HFFc6 (cell line): ENCODE measurements around the gene SLC25A25. TPM values are rescaled to one million over a fixed set of nuclear protein-coding genes. Genes with fewer than 3 reads are reported as not detected.

Experiments
- DNase-seq: peaks from one replicate; pipeline ENCODE4 v3.0.0-alpha.2; 2018
- H3K27ac Mint-ChIP-seq: 2 replicates; pipeline ENCODE4 v1.8.0; 2020; ENCODE audit warnings: mild to moderate bottlenecking, mixed read lengths
- H3K27me3 Mint-ChIP-seq: 2 replicates; pipeline ENCODE4 v1.8.0; 2021; ENCODE audit warnings: mild to moderate bottlenecking, moderate library complexity, mixed read lengths; ENCODE audit not compliant: insufficient read depth
- H3K36me3 Mint-ChIP-seq: 2 replicates; pipeline ENCODE4 v1.8.0; 2021; ENCODE audit warnings: low read depth, mixed read lengths
- H3K4me1 Mint-ChIP-seq: 2 replicates; pipeline ENCODE4 v1.8.0; 2020; ENCODE audit warnings: low read depth, mixed read lengths
- H3K4me3 Mint-ChIP-seq: 2 replicates; pipeline ENCODE4 v1.8.0; 2020; ENCODE audit warnings: mild to moderate bottlenecking, moderate library complexity, mixed read lengths
- H3K9me3 Mint-ChIP-seq: 2 replicates; pipeline ENCODE4 v1.8.0; 2020; ENCODE audit warnings: mild to moderate bottlenecking, mixed read lengths
- CTCF ChIP-seq: fragments of 200-600 bp; sonication (generic); IDR thresholded peaks from 2 replicates; pipeline ENCODE4 v1.5.0; 2021; ENCODE audit warnings: antibody characterized with exemption, mild to moderate bottlenecking
- total RNA-seq, 6 experiments: library from RNA; stranded (reverse); fragmentation: NEBNext Ultra II Directional; extraction: Animal tissue kit (Norgen Biotek cat#: 25700); gene quantifications; 2 replicates in 1 of 6; 3 replicates in 5 of 6; pipeline ENCODE4 v1.2.3, GENCODE V29; 2021

The SLC25A25 gene
- total RNA-seq, 6 experiments from 2014 or later: 16.5 to 20.7 (median 18.4) TPM

DNA sequence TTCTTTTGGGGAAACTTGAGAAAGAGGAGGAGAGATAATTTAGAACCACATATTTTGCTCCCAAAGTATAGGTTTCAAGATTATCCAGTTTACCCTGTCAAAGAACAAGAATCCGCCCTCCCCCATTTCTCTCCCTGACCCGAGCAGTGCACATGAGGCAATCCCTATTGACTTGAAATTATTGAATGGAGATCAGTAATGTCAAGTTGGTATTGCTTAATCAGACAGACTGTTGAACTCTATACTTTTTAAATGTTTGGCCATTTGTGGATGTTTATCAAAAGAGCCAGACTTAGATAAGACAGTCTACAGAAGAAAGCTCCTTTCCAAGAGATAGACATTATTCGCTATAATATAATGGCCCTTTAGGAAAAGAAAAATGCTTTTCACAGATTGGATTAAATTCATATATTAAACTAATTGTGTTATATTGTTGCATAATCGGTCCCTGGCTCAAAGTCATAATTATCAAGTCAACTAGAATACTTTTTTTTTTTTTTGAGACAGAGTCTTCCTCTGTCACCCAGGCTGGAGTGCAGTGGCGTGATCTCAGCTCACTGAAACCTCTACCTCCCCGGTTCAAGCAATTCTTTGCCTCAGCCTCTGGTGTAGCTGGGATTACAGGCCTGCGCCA is 5.3 kb downstream of the SLC25A25 start:
- no peaks in the 10 kb centered on the region for H3K9me3 Mint-ChIP-seq
- no peak overlapping the region; the same call in 1 of the 2 replicates for H3K4me3 Mint-ChIP-seq
- H3K36me3 Mint-ChIP-seq: no peaks in the 10 kb centered on the region
- peaks cover 53% of the 10 kb centered on the region for H3K4me1 Mint-ChIP-seq
- peaks cover 3% of the 10 kb centered on the region; the same call in 1 of the 2 replicates for H3K27me3 Mint-ChIP-seq
- no peak for TF ChIP-seq CTCF
- DNase-seq: no peak
- H3K27ac Mint-ChIP-seq: peak overlapping the region; percentile 96

DNA sequence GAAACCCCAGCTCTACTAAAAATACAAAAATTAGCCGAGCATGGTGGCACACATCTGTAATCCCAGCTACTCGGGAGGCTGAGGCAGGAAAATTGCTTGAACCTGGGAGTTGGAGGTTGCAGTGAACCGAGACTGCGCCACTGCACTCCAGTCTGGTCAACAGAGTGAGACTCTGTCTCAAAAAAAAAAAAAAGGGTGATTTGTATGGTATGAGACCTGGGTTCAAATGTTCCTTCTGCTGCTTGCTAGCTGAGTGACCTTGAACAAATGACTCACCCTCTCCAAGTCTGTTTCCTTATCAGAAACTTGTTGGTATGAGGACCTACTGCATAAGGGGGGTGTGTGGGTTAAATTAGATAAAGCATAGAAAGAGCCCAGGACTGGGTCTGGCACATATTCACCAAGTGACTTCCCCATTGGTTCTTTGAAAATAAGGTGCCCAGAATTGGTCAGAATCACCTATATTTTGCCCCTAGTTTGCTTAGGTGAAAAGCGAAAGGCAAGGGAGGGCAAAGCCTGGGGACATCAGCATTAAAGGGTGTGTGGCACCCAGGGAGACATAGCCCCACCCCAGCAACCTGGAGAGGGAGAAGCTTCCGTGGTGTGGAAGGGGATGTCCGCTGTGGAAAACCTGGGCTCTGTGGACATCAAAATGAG is 9.9 kb downstream of the SLC25A25 start:
- H3K27me3 Mint-ChIP-seq: no peaks in the 10 kb centered on the region; the same call in 1 of the 2 replicates
- H3K4me1 Mint-ChIP-seq: peaks cover 53% of the 10 kb centered on the region
- TF ChIP-seq CTCF: no peak
- no peak for DNase-seq
- H3K27ac Mint-ChIP-seq: peak overlapping the region; percentile 18; the same call in 1 of the 2 replicates
- H3K36me3 Mint-ChIP-seq: no peaks in the 10 kb centered on the region
- no peak overlapping the region for H3K4me3 Mint-ChIP-seq
- no peaks in the 10 kb centered on the region for H3K9me3 Mint-ChIP-seq

DNA sequence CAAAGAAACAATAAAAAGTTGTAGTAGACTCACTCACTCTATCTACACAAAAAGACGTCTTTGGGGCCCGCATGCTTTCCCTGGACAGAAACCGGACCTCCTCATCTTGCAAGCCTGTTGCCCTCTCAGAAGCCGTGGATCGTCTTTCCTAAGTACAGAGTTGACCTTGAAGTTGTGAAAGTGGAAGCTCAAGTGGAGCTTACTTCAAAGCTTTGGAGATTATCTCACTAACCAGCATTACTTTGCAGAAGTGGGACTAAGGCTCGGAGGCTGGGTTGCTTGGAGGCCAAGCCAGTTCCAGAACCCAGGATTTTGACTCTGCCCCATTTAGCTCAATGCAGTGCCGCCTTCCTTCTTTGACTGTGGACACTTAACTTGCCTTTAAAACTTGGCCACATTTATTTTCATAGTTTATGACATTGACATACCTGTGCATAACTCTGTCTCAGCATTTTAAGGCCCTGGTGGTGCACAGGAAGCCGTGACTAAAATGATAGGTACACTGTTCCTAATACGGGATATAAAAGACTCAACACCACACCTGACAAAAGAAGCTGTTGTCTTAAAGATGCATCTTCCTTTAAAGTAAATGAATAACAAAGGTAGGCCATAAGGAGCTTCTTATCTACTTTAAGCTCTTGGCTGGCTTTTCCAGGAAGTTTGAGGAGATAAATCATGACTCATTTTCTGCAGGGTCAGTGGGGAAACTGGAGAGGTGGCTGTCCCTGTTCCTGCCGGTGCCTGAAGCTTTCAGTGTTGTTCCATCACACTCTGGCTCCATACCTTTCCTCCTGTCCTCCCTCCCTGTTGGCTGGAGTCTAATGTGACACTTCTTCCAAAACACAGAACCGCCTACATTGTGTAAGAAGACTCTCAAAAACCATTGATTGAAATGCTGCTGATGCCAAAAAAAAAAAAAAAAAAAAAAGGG is 10.7 kb downstream of the SLC25A25 start:
- peak overlapping the region; percentile 7; the same call in 1 of the 2 replicates for H3K4me3 Mint-ChIP-seq
- H3K36me3 Mint-ChIP-seq: no peaks in the 10 kb centered on the region
- no peaks in the 10 kb centered on the region; the same call in 1 of the 2 replicates for H3K27me3 Mint-ChIP-seq
- H3K27ac Mint-ChIP-seq: peak overlapping the region; percentile 65
- H3K4me1 Mint-ChIP-seq: peaks cover 49% of the 10 kb centered on the region
- H3K9me3 Mint-ChIP-seq: no peaks in the 10 kb centered on the region
- TF ChIP-seq CTCF: no peak
- peak; percentile 30 for DNase-seq

DNA sequence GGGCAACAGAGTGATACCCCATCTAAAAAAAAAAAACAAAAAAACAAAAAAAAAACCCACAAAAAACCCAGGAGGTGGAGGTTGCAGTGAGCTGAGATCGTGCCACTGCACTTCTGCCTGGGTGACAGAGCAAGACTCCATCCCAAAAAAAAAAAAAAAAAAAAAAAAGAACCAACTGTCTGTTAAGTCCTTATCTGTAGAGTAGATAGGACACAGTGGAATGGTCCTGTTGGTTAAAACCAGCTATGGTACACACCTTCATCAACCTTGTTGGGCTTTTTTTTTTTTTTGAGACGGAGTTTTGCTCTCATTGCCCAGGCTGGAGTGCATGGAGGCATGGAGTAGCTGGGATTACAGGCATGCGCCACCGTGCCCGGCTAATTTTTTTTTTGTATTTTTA is 12.2 kb downstream of the SLC25A25 start:
- H3K36me3 Mint-ChIP-seq: no peaks in the 10 kb centered on the region
- no peak overlapping the region for H3K4me3 Mint-ChIP-seq
- no peaks in the 10 kb centered on the region for H3K9me3 Mint-ChIP-seq
- peaks cover 59% of the 10 kb centered on the region for H3K4me1 Mint-ChIP-seq
- DNase-seq: no peak
- no peaks in the 10 kb centered on the region; the same call in 1 of the 2 replicates for H3K27me3 Mint-ChIP-seq
- no peak overlapping the region for H3K27ac Mint-ChIP-seq
- no peak for TF ChIP-seq CTCF

- Mint-ChIP-seq H3K4me3 (peak overlapping the region; percentile 17), H3K27ac (peak overlapping the region; percentile 83), H3K36me3 (no peaks in the 10 kb centered on the region), H3K4me1 (peaks cover 59% of the 10 kb centered on the region), H3K9me3 (no peaks in the 10 kb centered on the region), H3K27me3 (no peaks in the 10 kb centered on the region; the same call in 1 of the 2 replicates)
- TF ChIP-seq CTCF: no peak
- DNase-seq: peak; percentile 73
Observed at GRCh38 chr9:128081056-128081455, 13.0 kb downstream of the SLC25A25 start.
